Loucy (cell line): ENCODE results near the gene PLA2G7.

Experiments used
- H2AFZ ChIP-seq: fragments of 200-600 bp; sonication (generic); 2 replicates; pipeline ENCODE4 v1.6.0; 2016; ENCODE audit warnings: antibody characterized with exemption, mild to moderate bottlenecking, low read length, moderate library complexity
- H3F3A ChIP-seq: fragments of 200-600 bp; 2 replicates; pipeline ENCODE4 v1.6.0; 2016; ENCODE audit warnings: antibody characterized with exemption, low read depth, mild to moderate bottlenecking
- H3K27me3 ChIP-seq: fragments of 200-600 bp; sonication (generic); 2 replicates; pipeline ENCODE4 v1.6.1; 2014; ENCODE audit warnings: low read length, mild to moderate bottlenecking; ENCODE audit not compliant: insufficient read depth, poor library complexity, severe bottlenecking
- H3K36me3 ChIP-seq: fragments of 200-600 bp; sonication (generic); 2 replicates; pipeline ENCODE4 v1.6.1; 2016; ENCODE audit warnings: low read length; ENCODE audit not compliant: insufficient read depth
- H3K4me1 ChIP-seq: fragments of 200-600 bp; sonication (generic); 2 replicates; pipeline ENCODE4 v1.5.1; 2014; ENCODE audit warnings: low read length, mild to moderate bottlenecking; ENCODE audit not compliant: insufficient read depth, poor library complexity, severe bottlenecking
- H3K4me2 ChIP-seq: fragments of 200-600 bp; sonication (generic); 2 replicates; pipeline ENCODE4 v1.6.0; 2014; ENCODE audit warnings: antibody characterized with exemption, low read length, low read depth, mild to moderate bottlenecking; ENCODE audit not compliant: poor library complexity, severe bottlenecking
- H3K4me3 ChIP-seq: fragments of 200-600 bp; sonication (generic); 2 replicates; pipeline ENCODE4 v1.5.1; 2014; ENCODE audit warnings: low read length, mild to moderate bottlenecking, mixed read lengths; ENCODE audit not compliant: poor library complexity, severe bottlenecking
- H3K79me2 ChIP-seq: fragments of 200-600 bp; sonication (generic); 2 replicates; pipeline ENCODE4 v1.6.1; 2014; ENCODE audit warnings: low read length; ENCODE audit not compliant: insufficient read depth
- H3K9ac ChIP-seq: fragments of 200-600 bp; sonication (generic); 2 replicates; pipeline ENCODE4 v1.6.0; 2014; ENCODE audit warnings: mild to moderate bottlenecking, low read depth, low read length, moderate library complexity; ENCODE audit not compliant: poor library complexity, severe bottlenecking
- H3K9me2 ChIP-seq: fragments of 200-600 bp; sonication (generic); replicated peaks from 2 replicates; pipeline ENCODE4 v1.6.1; 2016; ENCODE audit warnings: low read depth, low read length, mixed read lengths
- H3K9me3 ChIP-seq: fragments of 200-600 bp; sonication (generic); 2 replicates; pipeline ENCODE4 v1.6.1; 2014; ENCODE audit warnings: mild to moderate bottlenecking, antibody characterized with exemption, low read length, low read depth; ENCODE audit not compliant: insufficient read depth
- H4K20me1 ChIP-seq: fragments of 200-600 bp; sonication (generic); 2 replicates; pipeline ENCODE4 v1.6.0; 2014; ENCODE audit warnings: antibody characterized with exemption, low read length, mild to moderate bottlenecking; ENCODE audit not compliant: insufficient read depth, poor library complexity, severe bottlenecking
- CTCF ChIP-seq: fragments of 200-600 bp; sonication (generic); conservative IDR thresholded peaks from 2 replicates; pipeline ENCODE4 v1.5.1; 2014; ENCODE audit warnings: mild to moderate bottlenecking, antibody characterized with exemption, low read length
- EZH2phosphoT487 ChIP-seq: fragments of 200-600 bp; IDR thresholded peaks from 2 replicates; pipeline ENCODE4 v1.6.1; 2018; ENCODE audit warnings: antibody characterized with exemption, mild to moderate bottlenecking, moderate library complexity, borderline replicate concordance

The PLA2G7 gene

GRCh38 chr6:46734867-46735719 lies at the start of gene PLA2G7:
PLA2G7 (minus strand) TSS chr6:46735375; CDS start chr6:46722891, 12,484 bp downstream.
- H3K4me2 ChIP-seq: no peak within 1 kb of the TSS
- TF ChIP-seq EZH2phosphoT487 (no peak), CTCF (no peak)
- no peak within 1 kb of the TSS for H3K9ac ChIP-seq
- H3K4me1 ChIP-seq: no peaks in the 10 kb centered on the region
- no peaks in the 10 kb centered on the region for H3K79me2 ChIP-seq
- H3K4me3 ChIP-seq: no peak within 1 kb of the TSS
- no peaks in the 10 kb centered on the region for H3K9me2 ChIP-seq
- H4K20me1 ChIP-seq: no peaks in the 10 kb centered on the region
- H3K36me3 ChIP-seq: no peaks in the 10 kb centered on the region
- H2AFZ ChIP-seq: no peak within 1 kb of the TSS
- no peaks in the 10 kb centered on the region for H3K9me3 ChIP-seq
- H3K27me3 ChIP-seq: no peaks in the 10 kb centered on the region
- no peaks in the 10 kb centered on the region for H3F3A ChIP-seq

- Histone ChIP-seq H3K9me3 (no peaks in the 10 kb centered on the region), H3K9me2 (no peaks in the 10 kb centered on the region), H3K36me3 (no peaks in the 10 kb centered on the region), H3F3A (no peaks in the 10 kb centered on the region), H3K27me3 (no peaks in the 10 kb centered on the region), H3K4me1 (no peaks in the 10 kb centered on the region), H2AFZ (no peak overlapping the region), H3K9ac (no peak overlapping the region), H3K79me2 (no peaks in the 10 kb centered on the region), H3K4me2 (no peak overlapping the region), H4K20me1 (no peaks in the 10 kb centered on the region), H3K4me3 (no peak overlapping the region)
- TF ChIP-seq CTCF (no peak), EZH2phosphoT487 (no peak)
Measured at GRCh38 chr6:46784535-46784934, 49.4 kb upstream of the PLA2G7 start.

GRCh38 chr6:46781478-46782378 lies 46.6 kb upstream of the PLA2G7 start:
- Histone ChIP-seq H2AFZ (no peak overlapping the region), H3K9me2 (no peaks in the 10 kb centered on the region), H3K4me2 (no peak overlapping the region), H3K4me1 (no peaks in the 10 kb centered on the region), H3K9me3 (no peaks in the 10 kb centered on the region), H3K79me2 (no peaks in the 10 kb centered on the region), H3F3A (no peaks in the 10 kb centered on the region), H4K20me1 (no peaks in the 10 kb centered on the region), H3K9ac (no peak overlapping the region), H3K4me3 (no peak overlapping the region), H3K36me3 (no peaks in the 10 kb centered on the region), H3K27me3 (no peaks in the 10 kb centered on the region)
- TF ChIP-seq CTCF: peak; percentile 79
- no peak for TF ChIP-seq EZH2phosphoT487
